MM.1S (cell line): ENCODE results near the gene MEGF11.

Source experiments
- DNase-seq: peaks from one replicate; pipeline ENCODE4 v3.0.0-alpha.2; 2015
- H2AFZ ChIP-seq: fragments of 300-600 bp; sonication (generic); 2 replicates; pipeline ENCODE4 v1.6.0; 2016; ENCODE audit warnings: antibody characterized with exemption, low read length
- H3F3A ChIP-seq: fragments of 300-600 bp; sonication (generic); 2 replicates; pipeline ENCODE4 v1.6.1; 2016; ENCODE audit warnings: mild to moderate bottlenecking, antibody characterized with exemption, low read length, moderate library complexity, mixed read lengths; ENCODE audit not compliant: insufficient read depth
- H3K27ac ChIP-seq: fragments of 300-600 bp; sonication (generic); 2 replicates; pipeline ENCODE4 v1.5.1; 2016; ENCODE audit warnings: mild to moderate bottlenecking, low read length
- H3K27me3 ChIP-seq: fragments of 300-600 bp; sonication (generic); replicated peaks from 2 replicates; pipeline ENCODE4 v1.6.0; 2016; ENCODE audit warnings: low read length; ENCODE audit not compliant: insufficient read depth
- H3K36me3 ChIP-seq: fragments of 300-600 bp; sonication (generic); replicated peaks from 2 replicates; pipeline ENCODE4 v1.6.1; 2016; ENCODE audit warnings: mild to moderate bottlenecking, low read length, mixed read lengths; ENCODE audit not compliant: insufficient read depth
- H3K4me1 ChIP-seq: fragments of 300-600 bp; sonication (generic); 2 replicates; pipeline ENCODE4 v1.6.1; 2016; ENCODE audit warnings: low read length, mixed read lengths
- H3K4me2 ChIP-seq: fragments of 300-600 bp; sonication (generic); 2 replicates; pipeline ENCODE4 v1.6.0; 2016; ENCODE audit warnings: low read depth, low read length
- H3K4me3 ChIP-seq: fragments of 300-600 bp; sonication (generic); 2 replicates; pipeline ENCODE4 v1.5.1; 2016; ENCODE audit warnings: low read length, mixed read lengths
- H3K79me2 ChIP-seq: fragments of 300-600 bp; sonication (generic); 2 replicates; pipeline ENCODE4 v1.6.1; 2016; ENCODE audit warnings: mixed run types, low read length, mixed read lengths
- H3K9ac ChIP-seq: fragments of 300-600 bp; sonication (generic); 2 replicates; pipeline ENCODE4 v1.6.1; 2016; ENCODE audit warnings: low read length, mixed read lengths
- H3K9me2 ChIP-seq: fragments of 300-600 bp; sonication (generic); replicated peaks from 2 replicates; pipeline ENCODE4 v1.6.1; 2016; ENCODE audit warnings: mild to moderate bottlenecking, low read length, mixed read lengths; ENCODE audit not compliant: insufficient read depth
- H3K9me3 ChIP-seq: fragments of 300-600 bp; sonication (generic); replicated peaks from 2 replicates; pipeline ENCODE4 v1.6.1; 2016; ENCODE audit warnings: mild to moderate bottlenecking, low read length, mixed read lengths; ENCODE audit not compliant: insufficient read depth
- H4K20me1 ChIP-seq: fragments of 300-600 bp; sonication (generic); 2 replicates; pipeline ENCODE4 v1.6.1; 2016; ENCODE audit warnings: mild to moderate bottlenecking, low read length, moderate library complexity, mixed read lengths; ENCODE audit not compliant: insufficient read depth
- EZH2 ChIP-seq: fragments of 300-600 bp; sonication (generic); optimal IDR thresholded peaks from 2 replicates; pipeline ENCODE3; 2017; ENCODE audit warnings: low read depth, mild to moderate bottlenecking, antibody characterized with exemption, low read length, mixed read lengths
- EZH2phosphoT487 ChIP-seq: fragments of 300-600 bp; sonication (generic); IDR thresholded peaks from 2 replicates; pipeline ENCODE4 v1.6.1; 2018; ENCODE audit warnings: antibody characterized with exemption, low read length
- TF ChIP-seq, protein P1 (sequence below): fragments of 300-600 bp; sonication (generic); IDR thresholded peaks from 2 replicates; pipeline ENCODE4 v1.5.1; 2016; ENCODE audit warnings: antibody characterized with exemption, low read length, mixed read lengths

The MEGF11 gene

GRCh38 chr15:66076591-66077319 lies 176.8 kb downstream of the MEGF11 start:
- TF ChIP-seq, protein P1, sequence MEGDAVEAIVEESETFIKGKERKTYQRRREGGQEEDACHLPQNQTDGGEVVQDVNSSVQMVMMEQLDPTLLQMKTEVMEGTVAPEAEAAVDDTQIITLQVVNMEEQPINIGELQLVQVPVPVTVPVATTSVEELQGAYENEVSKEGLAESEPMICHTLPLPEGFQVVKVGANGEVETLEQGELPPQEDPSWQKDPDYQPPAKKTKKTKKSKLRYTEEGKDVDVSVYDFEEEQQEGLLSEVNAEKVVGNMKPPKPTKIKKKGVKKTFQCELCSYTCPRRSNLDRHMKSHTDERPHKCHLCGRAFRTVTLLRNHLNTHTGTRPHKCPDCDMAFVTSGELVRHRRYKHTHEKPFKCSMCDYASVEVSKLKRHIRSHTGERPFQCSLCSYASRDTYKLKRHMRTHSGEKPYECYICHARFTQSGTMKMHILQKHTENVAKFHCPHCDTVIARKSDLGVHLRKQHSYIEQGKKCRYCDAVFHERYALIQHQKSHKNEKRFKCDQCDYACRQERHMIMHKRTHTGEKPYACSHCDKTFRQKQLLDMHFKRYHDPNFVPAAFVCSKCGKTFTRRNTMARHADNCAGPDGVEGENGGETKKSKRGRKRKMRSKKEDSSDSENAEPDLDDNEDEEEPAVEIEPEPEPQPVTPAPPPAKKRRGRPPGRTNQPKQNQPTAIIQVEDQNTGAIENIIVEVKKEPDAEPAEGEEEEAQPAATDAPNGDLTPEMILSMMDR = no peak
- no peak for TF ChIP-seq EZH2
- no peaks in the 10 kb centered on the region for H4K20me1 ChIP-seq
- H3K9ac ChIP-seq = no peak overlapping the region
- H3K4me2 ChIP-seq = no peak overlapping the region
- no peak for DNase-seq
- H3K4me3 ChIP-seq = no peak overlapping the region
- no peaks in the 10 kb centered on the region for H3K4me1 ChIP-seq
- no peak overlapping the region for H3K27ac ChIP-seq
- no peak overlapping the region for H2AFZ ChIP-seq
- no peaks in the 10 kb centered on the region for H3K36me3 ChIP-seq
- no peaks in the 10 kb centered on the region for H3K9me3 ChIP-seq
- H3F3A ChIP-seq = no peaks in the 10 kb centered on the region
- peaks cover 6% of the 10 kb centered on the region; the same call in 1 of the 2 replicates for H3K27me3 ChIP-seq
- no peaks in the 10 kb centered on the region for H3K9me2 ChIP-seq
- H3K79me2 ChIP-seq = no peaks in the 10 kb centered on the region

DNA sequence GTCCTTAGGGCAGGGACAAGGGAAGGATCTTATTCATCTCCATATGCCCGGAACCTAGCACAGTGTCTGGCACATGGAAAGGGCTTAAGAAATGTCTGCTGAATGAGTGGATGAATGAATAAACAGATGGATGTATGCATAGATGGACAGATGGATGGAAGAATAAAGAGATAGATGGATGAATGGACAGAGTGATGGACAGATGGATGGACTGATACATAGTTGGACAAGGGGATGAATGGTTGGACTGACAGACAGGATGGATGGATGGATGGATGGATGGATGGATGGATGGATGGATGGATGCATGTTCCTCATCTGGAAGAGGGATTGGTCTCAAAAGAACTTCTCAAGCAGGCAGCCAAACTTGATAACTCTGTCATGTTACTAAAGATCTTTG lies 177.6 kb downstream of the MEGF11 start:
- Histone ChIP-seq H3K79me2 (no peaks in the 10 kb centered on the region), H4K20me1 (no peaks in the 10 kb centered on the region), H3K4me3 (no peak overlapping the region), H3K4me1 (no peaks in the 10 kb centered on the region), H3K9me3 (no peaks in the 10 kb centered on the region), H3F3A (no peaks in the 10 kb centered on the region), H3K9ac (no peak overlapping the region), H3K27me3 (peaks cover 6% of the 10 kb centered on the region; the same call in 1 of the 2 replicates), H3K9me2 (no peaks in the 10 kb centered on the region), H2AFZ (no peak overlapping the region), H3K36me3 (no peaks in the 10 kb centered on the region), H3K27ac (no peak overlapping the region), H3K4me2 (no peak overlapping the region)
- TF ChIP-seq EZH2phosphoT487 (no peak), EZH2 (no peak)
- TF ChIP-seq, protein P1 = no peak
- DNase-seq = no peak

DNA sequence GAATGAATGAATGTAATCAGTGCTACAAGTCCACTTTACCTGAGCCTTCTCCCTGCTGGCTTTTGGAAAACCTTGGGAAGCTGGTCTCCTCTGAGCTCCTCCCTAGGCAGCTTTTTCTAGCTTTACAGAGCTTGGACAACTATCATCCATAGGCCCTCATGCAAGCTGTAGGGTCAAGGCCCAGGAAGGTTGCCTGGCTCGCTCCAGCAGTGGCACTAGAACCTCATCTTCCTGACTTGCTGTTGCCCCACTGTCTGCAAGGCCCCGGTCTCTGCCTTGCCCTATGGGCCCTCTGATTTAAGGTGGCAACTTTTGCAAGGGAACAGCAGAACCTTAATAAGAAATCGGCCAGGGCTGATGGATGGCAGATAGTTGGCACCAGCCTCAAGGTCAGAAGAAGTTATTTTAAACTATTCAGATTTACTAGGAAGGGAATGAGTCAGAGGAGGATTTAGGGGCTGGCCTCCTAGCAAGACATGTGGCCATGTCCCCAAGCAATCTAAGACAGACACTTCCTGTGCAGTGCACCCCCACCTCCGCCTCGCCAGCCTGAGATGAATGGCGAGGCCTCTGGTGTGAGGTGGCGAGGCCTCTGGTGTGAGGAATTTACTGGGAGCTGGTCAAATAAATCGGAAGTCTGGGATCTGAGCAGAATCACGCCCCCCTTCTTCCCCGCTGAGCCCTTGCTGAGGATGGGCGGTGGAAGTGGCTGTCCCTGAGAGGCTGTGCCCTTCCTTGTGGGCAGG lies 180.8 kb downstream of the MEGF11 start:
- Histone ChIP-seq H3F3A (no peaks in the 10 kb centered on the region), H4K20me1 (no peaks in the 10 kb centered on the region), H3K9me3 (no peaks in the 10 kb centered on the region), H3K36me3 (no peaks in the 10 kb centered on the region), H2AFZ (no peak overlapping the region), H3K9me2 (no peaks in the 10 kb centered on the region), H3K79me2 (no peaks in the 10 kb centered on the region), H3K4me1 (no peaks in the 10 kb centered on the region), H3K4me3 (no peak overlapping the region), H3K9ac (no peak overlapping the region), H3K4me2 (no peak overlapping the region), H3K27me3 (no peaks in the 10 kb centered on the region; the same call in 1 of the 2 replicates), H3K27ac (no peak overlapping the region)
- no peak for DNase-seq
- TF ChIP-seq, protein P1 = no peak
- TF ChIP-seq EZH2phosphoT487 (no peak), EZH2 (no peak)
